K562 (cell line): ENCODE results near the gene BCAP31. TPM values are rescaled to one million over a fixed set of nuclear protein-coding genes. Genes with fewer than 3 reads are reported as not detected.

Experiments used
- ATAC-seq: fragments of 200-7000 bp; cut with Tn5 transposase; 3 replicates; pipeline ENCODE4 v1.9.1; 2020; ENCODE audit warnings: moderate library complexity
- BruUV-seq: library from RNA; stranded (reverse); fragments of 400-500 nt; replicated peaks from 2 replicates; lab custom pipeline; 2021; lab: Mats Ljungman, UMichigan
- CTCF ChIA-PET: fragments of 300-600 bp; formaldehyde crosslinking; extraction: SDS; loops from one replicate; lab custom pipeline; 2021; ENCODE audit warnings: low intra/inter-chr PET ratio; lab: Yijun Ruan, JAX
- POLR2A ChIA-PET: fragments of 300-600, 350-650 bp; sonication (Branson Sonifier 250); formaldehyde crosslinking; extraction: SDS; loops from one replicate; lab custom pipeline; 2021; ENCODE audit warnings: antibody characterized with exemption, inconsistent platforms; lab: Yijun Ruan, JAX
- DNase-seq, 4 experiments: peaks; one replicate each; pipeline versions ENCODE4 v3.0.0 to v3.0.0-alpha.2; 2011 to 2018; ENCODE audit warnings: low spot score in 3 of 4, mixed read lengths in 3 of 4; ENCODE audit errors: extremely low read depth in 1 of 4
- FAIRE-seq: peaks from 2 replicates; lab custom pipeline; 2011; peaks lifted over from hg19 to GRCh38; lab: Jason Lieb, UNC
- H2AFZ ChIP-seq: 2 replicates; pipeline ENCODE4 v1.6.0; 2011; ENCODE audit warnings: low read depth, low read length, control low read depth, inconsistent platforms
- H3K27ac ChIP-seq: fragments of 200-600 bp; 3 replicates; pipeline ENCODE4 v1.8.0; 2011; ENCODE audit warnings: low read depth, mild to moderate bottlenecking, control low read depth, inconsistent platforms, low read length, moderate library complexity, mixed read lengths; ENCODE audit errors: extremely low read depth
- H3K27me3 ChIP-seq, 2 experiments: fragments of 300-600 bp in 1 of 2; 2 replicates in 1 of 2; 3 replicates in 1 of 2; pipeline versions ENCODE4 v1.6.0 to v1.8.0; 2011; ENCODE audit warnings: inconsistent platforms in 2 of 2, low read length in 2 of 2, mild to moderate bottlenecking in 1 of 2, mixed read lengths in 1 of 2, moderate library complexity in 1 of 2; ENCODE audit not compliant: control insufficient read depth in 2 of 2, insufficient read depth in 2 of 2
- H3K36me3 ChIP-seq: fragments of 300-600 bp; 3 replicates; pipeline ENCODE4 v1.8.0; 2011; ENCODE audit warnings: mild to moderate bottlenecking, low read length, inconsistent platforms; ENCODE audit not compliant: control insufficient read depth, insufficient read depth
- H3K4me1 ChIP-seq, 2 experiments: fragments of 200-600 bp in 1 of 2; replicated peaks in 1 of 2; 2 replicates in 1 of 2; 3 replicates in 1 of 2; pipeline versions ENCODE4 v1.5.1 to v1.8.0; 2011; ENCODE audit warnings: inconsistent platforms in 2 of 2, low read length in 2 of 2, mild to moderate bottlenecking in 1 of 2, mixed read lengths in 1 of 2, moderate library complexity in 1 of 2; ENCODE audit not compliant: control insufficient read depth in 2 of 2, insufficient read depth in 2 of 2
- H3K4me2 ChIP-seq: 2 replicates; pipeline ENCODE4 v1.6.1; 2011; ENCODE audit warnings: low read length, control low read depth, inconsistent platforms, mixed read lengths; ENCODE audit not compliant: insufficient read depth
- H3K4me3 ChIP-seq: fragments of 200-600 bp; sonication (generic), shearing (Covaris generic); 2 replicates; pipeline ENCODE4 v1.5.1; 2016; ENCODE audit warnings: control low read depth, inconsistent platforms
- H3K79me2 ChIP-seq: fragments of 200-600 bp; 3 replicates; pipeline ENCODE4 v1.8.0; 2011; ENCODE audit warnings: low read length, inconsistent platforms; ENCODE audit not compliant: control insufficient read depth, insufficient read depth
- H3K9ac ChIP-seq, 2 experiments: 2 replicates each; pipeline versions ENCODE4 v1.6.0 to v1.6.1; 2011; ENCODE audit warnings: low read depth in 2 of 2, low read length in 2 of 2, control low read depth in 1 of 2, inconsistent platforms in 1 of 2, mild to moderate bottlenecking in 1 of 2, mixed read lengths in 1 of 2; ENCODE audit not compliant: insufficient read depth in 1 of 2
- H3K9me1 ChIP-seq: one replicate; pipeline ENCODE4 v1.6.0; 2011; ENCODE audit warnings: inconsistent platforms, mild to moderate bottlenecking, low read length, moderate library complexity; ENCODE audit not compliant: control insufficient read depth, insufficient read depth
- H3K9me3 ChIP-seq: replicated peaks from 2 replicates; pipeline ENCODE4 v1.5.1; 2011; ENCODE audit warnings: low read depth, low read length, inconsistent platforms; ENCODE audit not compliant: control insufficient read depth, insufficient read depth
- H4K20me1 ChIP-seq: replicated peaks from 2 replicates; pipeline ENCODE4 v1.6.1; 2011; ENCODE audit warnings: low read length, inconsistent platforms, mixed read lengths; ENCODE audit not compliant: control insufficient read depth, insufficient read depth
- C11orf30 ChIP-seq: fragments of 450-650 bp; IDR thresholded peaks from 2 replicates; pipeline ENCODE4 v1.6.1; 2016; ENCODE audit warnings: low read depth, mild to moderate bottlenecking
- HSF4 ChIP-seq: fragments of 250-450 bp; sonication (Bioruptor Pico); IDR thresholded peaks from 2 replicates; pipeline ENCODE4 v2.1.2; 2022; ENCODE audit warnings: mild to moderate bottlenecking, moderate library complexity, borderline replicate concordance
- RFX5 ChIP-seq: IDR thresholded peaks from 2 replicates; pipeline ENCODE4 v1.6.1; 2011; ENCODE audit warnings: low read depth, mild to moderate bottlenecking, improper control_type of control experiment, low read length
- SPI1 ChIP-seq: IDR thresholded peaks from 2 replicates; pipeline ENCODE4 v1.6.1; 2011; ENCODE audit warnings: low read depth, low read length, control low read depth, borderline replicate concordance
- ZFP36 ChIP-seq: fragments of 150-350 bp; IDR thresholded peaks from 2 replicates; pipeline ENCODE4 v1.6.1; 2018; ENCODE audit warnings: low read length, low read depth; ENCODE audit not compliant: partially characterized antibody
- WGBS: fragments of 100-300 bp; shearing (Covaris generic); methylation state at CpG from one replicate; pipeline ENCODE4 v1.1.6; 2016; ENCODE audit warnings: low coverage, mixed read lengths; ENCODE audit not compliant: insufficient coverage; ENCODE audit errors: missing lambda C conversion rate; 5-methylcytosine and 5-hydroxymethylcytosine counted together
- in situ Hi-C: fragments of 300-500 bp; cut with MboI; formaldehyde crosslinking; loops from 4 replicates; pipeline ENCODE4 v1.15.0; 2018; ENCODE audit warnings: inconsistent platforms, mixed read lengths
- intact Hi-C: fragments of 100-400 bp; cut with micrococcal nuclease; formaldehyde crosslinking; loops from 2 replicates; pipeline ENCODE4 v1.14.2; 2022
- polyA plus RNA-seq, 8 experiments: library from polyadenylated mRNA; depleted of rRNA in 4 of 8; stranded (reverse) in 5 of 8; unstranded in 3 of 8; fragments of >200 nt; fragmentation: Nextera tagmentation in 2 of 8; fragmentation: Illumina TruSeq in 1 of 8; extraction: Ambion mirVana in 2 of 8; extraction: Trizol in 1 of 8; gene quantifications; 2 replicates each; pipeline versions ENCODE4 v1.2.1 to v1.2.3, GENCODE V29; 2011 to 2014; ENCODE audit warnings: inconsistent platforms in 1 of 8, missing spikeins in 1 of 8
- total RNA-seq, 7 experiments: library from RNA; depleted of rRNA in 6 of 7; stranded (reverse); fragments of >200 nt in 6 of 7; fragmentation: Illumina TruSeq in 2 of 7; extraction: Trizol in 2 of 7; gene quantifications; 2 replicates each; pipeline versions ENCODE4 v1.2.1 to v1.2.3, GENCODE V29; 2011 to 2021; ENCODE audit warnings: low replicate concordance in 1 of 7
- TF ChIP-seq, protein P1 (sequence below): IDR thresholded peaks from 3 replicates; pipeline ENCODE4 v1.6.1; 2011; ENCODE audit warnings: borderline replicate concordance, mild to moderate bottlenecking; ENCODE audit not compliant: insufficient read length, insufficient read depth
- TF ChIP-seq, protein P2 (sequence below): sonication (generic); formaldehyde crosslinking; IDR thresholded peaks from 2 replicates; pipeline ENCODE4 v1.9.0; 2022; ENCODE audit warnings: mild to moderate bottlenecking, missing genetic modification reagents

BCAP31 gene
- total and polyA plus RNA-seq, 9 of the 15 experiments (the other 6 are each of a cell fraction or from before 2014, with no cell fraction given) = 156 to 683 (median 188) TPM

DNA sequence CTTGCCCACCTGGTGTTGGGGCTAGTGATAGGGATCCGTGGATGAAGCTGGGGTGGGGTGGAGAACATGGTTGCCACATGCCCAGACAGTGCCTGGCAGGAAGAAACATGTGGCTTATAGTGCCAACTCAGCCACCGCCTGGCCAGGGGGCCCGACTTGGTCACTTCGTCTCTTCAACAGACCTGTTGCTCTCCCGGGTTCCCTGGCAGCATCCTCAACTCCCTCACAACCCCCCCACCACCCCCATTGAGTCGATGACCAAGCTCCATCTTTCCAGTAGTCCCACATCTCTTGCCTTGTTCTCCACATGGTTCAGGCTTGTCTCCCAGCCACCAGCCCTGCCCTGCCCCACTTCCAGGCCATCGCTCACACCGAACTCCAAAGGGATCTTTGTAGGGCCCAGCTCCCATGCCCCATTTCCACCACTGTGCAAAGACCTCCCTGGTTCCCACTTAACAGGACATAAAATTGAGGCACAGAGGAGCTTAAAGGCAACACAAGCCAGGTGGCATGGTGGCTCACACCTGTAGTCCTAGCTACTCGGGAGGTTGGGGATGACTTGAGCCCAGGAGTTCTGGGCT, 58.4 kb downstream of the BCAP31 start:
- Histone ChIP-seq H4K20me1 (no peaks in the 10 kb centered on the region), H3K36me3 (no peaks in the 10 kb centered on the region), H3K27me3 (peaks cover 2 to 18% of the 10 kb centered on the region in 2 experiments; a peak in 3 of 5 replicates), H3K4me1 (peaks cover 3 to 32% of the 10 kb centered on the region in 2 experiments; a peak in 4 of 5 replicates), H3K9me3 (no peaks in the 10 kb centered on the region), H3K27ac (no peak overlapping the region), H3K9ac (no peak overlapping the region), H2AFZ (no peak overlapping the region), H3K4me3 (no peak overlapping the region), H3K4me2 (no peak overlapping the region), H3K9me1 (peaks cover 4% of the 10 kb centered on the region), H3K79me2 (no peaks in the 10 kb centered on the region)
- DNase-seq (no peak), ATAC-seq (no peak), FAIRE-seq (no peak)
- ChIA-PET CTCF (interaction anchor here (0.6 kb wide), 2 partner anchors 11 to 92 kb away, joined by 3 to 4 read pairs; no protein-coding TSS in a partner anchor), POLR2A (interaction anchor here (0.6 to 1.0 kb wide), 3 partner anchors 9 to 209 kb away, joined by 3 read pairs; no protein-coding TSS in a partner anchor)
- intact Hi-C loops = loop anchor here (5.0 to 10.0 kb wide), 3 partner anchors 109 to 711 kb away; no protein-coding TSS in a partner anchor
- no TSS peak for BruUV-seq
- in situ Hi-C loops = loop anchor here (5.0 to 10.0 kb wide), 3 partner anchors 54 to 721 kb away; no protein-coding TSS in a partner anchor
- TF ChIP-seq RFX5 = no peak
- TF ChIP-seq, protein P1, sequence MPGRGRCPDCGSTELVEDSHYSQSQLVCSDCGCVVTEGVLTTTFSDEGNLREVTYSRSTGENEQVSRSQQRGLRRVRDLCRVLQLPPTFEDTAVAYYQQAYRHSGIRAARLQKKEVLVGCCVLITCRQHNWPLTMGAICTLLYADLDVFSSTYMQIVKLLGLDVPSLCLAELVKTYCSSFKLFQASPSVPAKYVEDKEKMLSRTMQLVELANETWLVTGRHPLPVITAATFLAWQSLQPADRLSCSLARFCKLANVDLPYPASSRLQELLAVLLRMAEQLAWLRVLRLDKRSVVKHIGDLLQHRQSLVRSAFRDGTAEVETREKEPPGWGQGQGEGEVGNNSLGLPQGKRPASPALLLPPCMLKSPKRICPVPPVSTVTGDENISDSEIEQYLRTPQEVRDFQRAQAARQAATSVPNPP = no peak
- TF ChIP-seq C11orf30 = no peak
- no peak for TF ChIP-seq HSF4
- TF ChIP-seq, protein P2, sequence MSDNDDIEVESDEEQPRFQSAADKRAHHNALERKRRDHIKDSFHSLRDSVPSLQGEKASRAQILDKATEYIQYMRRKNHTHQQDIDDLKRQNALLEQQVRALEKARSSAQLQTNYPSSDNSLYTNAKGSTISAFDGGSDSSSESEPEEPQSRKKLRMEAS (CRISPR knock-in tag) = no peak
- no peak for TF ChIP-seq ZFP36
- TF ChIP-seq SPI1 = no peak
- 0% methylated on average over 9 of the region's 9 CpGs for WGBS
